ENCODE results near the gene MUC4.
"Not testable (repeated sequence)": the region's sequence is repeated elsewhere in the genome, so short reads cannot be mapped to it uniquely, and the experiment has no call there.

MUC4 gene

GRCh38 chr3:195809291-195809785 lies 2.4 kb downstream of the MUC4 start:
- DNase-seq (ENCODE audit: low spot score in 2 of 2) (no peak), ATAC-seq (no peak)
- peaks cover 5% of the 10 kb centered on the region for H3K36me3 Mint-ChIP-seq
- peak overlapping the region; percentile 23 for H3K27ac Mint-ChIP-seq
- H3K9me3 Mint-ChIP-seq, result no peaks in the 10 kb centered on the region
- H3K4me3 Mint-ChIP-seq, result no peak overlapping the region
- H3K4me1 Mint-ChIP-seq, result peaks cover 22% of the 10 kb centered on the region

DNA sequence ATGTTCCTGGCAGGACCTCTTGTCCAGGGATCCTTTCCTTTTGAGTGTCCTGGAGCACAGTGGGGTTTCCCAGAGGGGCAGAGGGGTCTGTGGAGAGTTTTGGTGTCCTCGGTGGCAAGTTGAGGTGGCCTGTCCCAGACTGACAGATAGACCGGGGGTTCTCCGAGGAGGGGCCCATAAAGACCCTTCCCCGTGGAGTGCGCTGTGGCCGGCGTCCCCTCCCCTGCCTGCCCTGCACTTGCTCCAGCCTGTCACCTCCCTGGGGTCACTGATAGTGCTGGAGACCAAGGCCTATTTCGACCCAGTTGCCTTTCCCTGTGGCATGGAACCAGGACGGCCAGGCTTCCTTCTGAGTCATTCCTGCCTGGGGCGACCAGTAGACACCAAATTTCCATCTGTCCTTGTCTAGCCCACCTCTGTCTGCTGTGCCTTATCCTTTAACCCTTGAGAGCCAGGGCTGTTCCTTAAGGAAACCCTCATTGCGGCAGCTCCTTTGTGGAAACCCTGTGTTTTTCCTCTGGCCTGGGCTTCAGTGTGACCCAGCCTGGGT lies 2.9 kb downstream of the MUC4 start:
- H3K4me1 Mint-ChIP-seq, result peaks cover 28% of the 10 kb centered on the region
- H3K36me3 Mint-ChIP-seq, result peaks cover 6% of the 10 kb centered on the region
- H3K27ac Mint-ChIP-seq, result peak overlapping the region; percentile 23

GRCh38 chr3:195807681-195808121 lies 4.0 kb downstream of the MUC4 start:
- ATAC-seq (no peak), DNase-seq (ENCODE audit: low spot score in 2 of 2) (no peak)
- Mint-ChIP-seq H3K36me3 (peaks cover 14% of the 10 kb centered on the region), H3K27ac (no peak overlapping the region), H3K9me3 (no peaks in the 10 kb centered on the region), H3K4me1 (peaks cover 39% of the 10 kb centered on the region), H3K4me3 (no peak overlapping the region)

More for the DNA sequence above, 2.9 kb downstream of the MUC4 start:
- no peak for ATAC-seq
- no peak for DNase-seq (ENCODE audit: low spot score in 2 of 2)
- no peak overlapping the region for H3K4me3 Mint-ChIP-seq
- no peaks in the 10 kb centered on the region for H3K9me3 Mint-ChIP-seq

DNA sequence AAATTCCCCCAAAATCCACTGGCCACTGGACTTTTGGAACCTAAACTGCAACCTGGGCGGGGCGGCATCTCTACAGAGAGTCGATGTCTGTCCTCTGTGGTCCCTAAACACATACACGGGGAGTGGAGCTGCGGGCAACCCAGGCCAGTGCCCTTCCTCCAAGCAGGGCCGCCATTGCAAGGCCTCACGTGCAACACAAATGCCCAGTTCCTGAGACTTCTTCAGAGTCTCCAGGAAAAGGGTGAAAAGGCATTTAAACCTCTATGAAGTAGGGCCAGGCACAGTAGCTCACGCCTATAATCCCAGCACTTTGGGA lies 4.9 kb downstream of the MUC4 start:
- ATAC-seq, result no peak
- DNase-seq (ENCODE audit: low spot score in 2 of 2), result no peak
- Mint-ChIP-seq H3K9me3 (no peaks in the 10 kb centered on the region), H3K4me3 (no peak overlapping the region), H3K4me1 (peaks cover 47% of the 10 kb centered on the region), H3K27ac (no peak overlapping the region), H3K36me3 (peaks cover 23% of the 10 kb centered on the region)

DNA sequence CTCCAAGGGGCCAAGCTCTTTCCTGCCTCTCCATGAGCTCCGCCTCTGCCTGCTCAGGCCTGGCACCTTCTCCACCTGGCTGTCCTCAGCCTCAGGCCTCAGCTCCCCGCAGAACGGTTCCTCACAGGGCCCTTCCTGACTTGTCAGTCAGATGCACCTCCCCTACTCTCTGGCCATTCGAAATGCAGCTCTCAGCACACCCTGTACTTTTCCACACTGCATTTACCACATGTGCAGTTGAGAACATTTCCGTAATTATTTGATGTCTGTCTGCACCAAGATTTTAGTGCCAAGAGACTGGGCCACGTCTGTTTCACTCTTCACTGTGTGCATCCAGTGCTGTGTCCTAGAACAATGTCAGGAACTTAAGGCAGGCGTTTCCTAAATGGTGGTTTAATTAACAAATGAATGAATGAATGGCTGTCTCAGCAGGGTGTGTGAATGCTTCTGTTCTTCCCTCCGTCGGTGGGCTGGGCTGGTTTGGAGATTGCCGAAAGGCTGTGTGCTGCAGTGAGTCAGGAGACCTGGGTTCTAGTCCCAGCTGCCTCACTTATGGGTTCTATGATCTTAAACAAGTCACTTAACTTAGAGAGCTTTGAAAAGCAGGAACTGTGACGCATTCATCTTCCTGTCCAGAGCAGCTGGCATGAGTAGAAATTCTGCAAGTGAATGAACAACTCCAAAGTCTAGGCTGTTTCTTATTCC lies 5.4 kb downstream of the MUC4 start:
- DNase-seq (ENCODE audit: low spot score in 2 of 2) (no peak), ATAC-seq (no peak)
- H3K4me1 Mint-ChIP-seq, result peaks cover 52% of the 10 kb centered on the region
- H3K27ac Mint-ChIP-seq, result no peak overlapping the region
- peaks cover 24% of the 10 kb centered on the region for H3K36me3 Mint-ChIP-seq
- no peaks in the 10 kb centered on the region for H3K9me3 Mint-ChIP-seq
- H3K4me3 Mint-ChIP-seq, result no peak overlapping the region

GRCh38 chr3:195805588-195805987 lies 6.1 kb downstream of the MUC4 start:
- DNase-seq (ENCODE audit: low spot score in 2 of 2), result not testable (repeated sequence)
- H3K27ac Mint-ChIP-seq, result peak overlapping the region; percentile 81
- peak overlapping the region; percentile 50 for H3K4me3 Mint-ChIP-seq

DNA sequence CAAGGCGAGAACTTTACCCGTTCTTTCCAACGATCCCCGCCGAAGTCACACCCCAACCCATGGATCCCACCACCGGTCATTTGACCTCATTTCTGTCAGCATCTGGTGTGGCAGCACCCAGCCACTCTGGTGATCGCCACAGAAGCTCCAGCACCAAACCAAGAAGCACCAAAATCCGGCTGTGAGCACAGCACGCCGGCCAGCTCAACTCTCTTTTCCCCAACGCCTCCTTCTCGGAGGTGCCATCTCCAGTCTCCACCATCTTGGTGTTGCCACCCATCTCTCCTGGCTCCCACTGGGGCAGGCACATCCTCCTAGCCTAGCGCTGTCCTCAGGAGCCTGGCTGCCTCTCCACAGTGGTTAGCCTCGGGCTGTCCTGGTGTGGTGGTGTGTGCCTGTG lies 6.5 kb downstream of the MUC4 start:
- no peaks in the 10 kb centered on the region for H3K9me3 Mint-ChIP-seq
- H3K4me3 Mint-ChIP-seq, result peak overlapping the region; percentile 50
- DNase-seq (ENCODE audit: low spot score in 2 of 2) (no peak), ATAC-seq (no peak)
- peaks cover 24% of the 10 kb centered on the region for H3K36me3 Mint-ChIP-seq
- peak overlapping the region; percentile 81 for H3K27ac Mint-ChIP-seq
- H3K4me1 Mint-ChIP-seq, result peaks cover 56% of the 10 kb centered on the region

More at GRCh38 chr3:195805588-195805987, 6.1 kb downstream of the MUC4 start:
- not testable (repeated sequence) for ATAC-seq, H3K9me3 Mint-ChIP-seq
- peaks cover 56% of the 10 kb centered on the region for H3K4me1 Mint-ChIP-seq
- H3K36me3 Mint-ChIP-seq, result peaks cover 24% of the 10 kb centered on the region

DNA sequence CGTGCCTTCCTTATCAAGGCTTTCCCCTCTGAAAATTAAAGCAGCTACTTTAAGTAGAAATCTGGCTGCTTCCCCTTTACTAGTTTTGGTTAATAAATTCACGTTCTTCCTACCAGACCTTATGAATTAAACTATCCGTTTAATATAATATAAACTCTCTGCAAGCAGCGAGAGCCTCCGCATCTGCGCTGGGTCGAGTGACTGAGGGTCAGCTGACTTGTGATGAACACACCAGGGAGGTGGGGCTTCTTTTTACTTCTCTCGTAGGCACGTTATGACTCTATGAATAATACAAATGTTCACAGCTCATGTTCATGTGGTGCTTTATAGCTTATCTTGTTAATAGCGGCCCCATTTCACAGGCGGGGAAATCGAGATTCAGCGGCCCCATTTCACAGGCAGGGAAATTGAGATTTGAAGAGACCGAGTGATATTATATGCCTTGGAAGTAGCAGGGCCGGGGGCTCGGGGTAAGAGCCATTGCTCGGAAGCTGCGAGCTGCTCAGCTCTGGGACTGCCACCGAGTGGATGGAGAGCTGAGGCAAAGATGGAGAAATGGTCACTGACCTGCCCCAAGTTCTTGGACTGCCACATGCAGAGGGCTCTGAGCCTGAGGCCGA lies 8.3 kb downstream of the MUC4 start:
- peak overlapping the region; percentile 62 for H3K27ac Mint-ChIP-seq
- DNase-seq (ENCODE audit: low spot score in 2 of 2), result no peak
- no peak for ATAC-seq
- no peaks in the 10 kb centered on the region for H3K9me3 Mint-ChIP-seq
- H3K36me3 Mint-ChIP-seq, result peaks cover 24% of the 10 kb centered on the region
- peak overlapping the region; percentile 50 for H3K4me3 Mint-ChIP-seq
- H3K4me1 Mint-ChIP-seq, result peaks cover 56% of the 10 kb centered on the region

- ATAC-seq, result peak; percentile 46
- no peaks in the 10 kb centered on the region for H3K9me3 Mint-ChIP-seq
- peak overlapping the region; percentile 50 for H3K4me3 Mint-ChIP-seq
- H3K27ac Mint-ChIP-seq, result peak overlapping the region; percentile 62
- peaks cover 24% of the 10 kb centered on the region for H3K36me3 Mint-ChIP-seq
- H3K4me1 Mint-ChIP-seq, result peaks cover 56% of the 10 kb centered on the region
- no peak for DNase-seq (ENCODE audit: low spot score in 2 of 2)
Observed at GRCh38 chr3:195802795-195803194, 8.9 kb downstream of the MUC4 start.

DNA sequence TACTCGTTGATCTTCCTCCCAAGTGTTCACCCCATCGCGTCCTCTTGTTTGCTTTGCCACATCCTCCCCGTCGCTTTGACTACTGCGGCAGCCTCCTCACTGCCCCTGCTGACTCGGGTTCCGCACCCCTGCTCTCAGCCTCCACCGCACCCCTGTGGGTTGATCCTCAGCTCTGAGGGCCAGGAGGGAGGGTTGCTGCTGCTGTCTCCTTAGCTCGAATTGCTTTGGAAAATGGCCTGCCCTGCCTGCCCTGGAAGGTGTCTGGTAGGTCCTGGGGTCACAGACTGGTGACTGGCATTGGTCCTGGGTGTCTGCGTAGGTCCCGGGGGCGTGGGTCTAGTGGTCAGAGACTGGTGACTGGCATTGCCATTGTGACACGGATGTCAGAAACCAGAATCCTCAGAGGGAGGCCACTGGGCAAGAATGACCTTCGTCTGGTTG lies 9.4 kb downstream of the MUC4 start:
- H3K36me3 Mint-ChIP-seq, result peaks cover 24% of the 10 kb centered on the region
- peak overlapping the region; percentile 50 for H3K4me3 Mint-ChIP-seq
- peak overlapping the region; percentile 62 for H3K27ac Mint-ChIP-seq
- H3K4me1 Mint-ChIP-seq, result peaks cover 56% of the 10 kb centered on the region
- ATAC-seq (peak; percentile 87), DNase-seq (ENCODE audit: low spot score in 2 of 2) (peak; percentile 22 to 63)
- no peaks in the 10 kb centered on the region for H3K9me3 Mint-ChIP-seq

DNA sequence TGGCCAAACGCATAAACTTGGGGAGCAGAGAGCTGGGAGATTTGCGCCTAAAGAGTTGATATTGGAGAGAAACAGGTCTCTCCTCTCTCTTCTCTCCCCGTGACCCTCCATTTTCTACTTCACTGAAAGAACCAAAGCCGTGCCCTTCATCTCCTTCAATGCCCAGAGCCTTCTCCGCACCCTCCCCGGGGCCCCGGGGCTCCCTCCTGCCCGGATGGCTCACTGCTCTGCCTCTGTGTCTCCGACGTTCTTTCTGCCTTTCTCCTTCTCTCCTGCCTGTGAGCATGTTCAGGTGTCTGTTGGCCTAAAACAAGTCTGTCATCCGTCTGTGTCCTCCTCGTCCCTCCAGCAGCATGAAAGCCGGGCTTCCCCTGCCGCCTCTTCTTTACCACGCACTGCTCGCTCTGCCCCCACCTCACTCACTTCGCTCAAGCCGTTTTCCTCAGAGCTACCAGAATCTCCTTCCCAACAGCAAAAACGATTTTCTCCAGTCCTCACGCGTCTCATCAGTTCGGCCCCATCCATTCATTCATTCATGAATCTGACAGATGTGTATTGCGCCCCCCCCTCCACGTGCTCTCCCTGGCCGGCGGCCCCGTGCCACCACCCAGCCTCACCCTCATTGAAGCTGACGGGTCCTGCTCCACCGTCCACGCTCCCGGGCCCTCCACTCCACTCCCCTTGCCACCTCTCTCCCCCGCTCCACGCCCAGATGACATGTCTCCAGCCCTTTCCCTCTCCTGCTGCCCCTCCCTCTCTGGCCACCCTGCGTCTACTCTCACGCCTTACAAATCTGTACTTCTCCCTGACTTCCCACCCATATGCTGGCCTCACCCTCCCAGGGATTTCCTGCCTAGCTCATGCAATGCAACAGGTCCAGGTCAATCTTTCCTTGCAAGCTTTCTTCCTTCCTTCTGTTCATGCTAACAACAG lies 10.2 kb downstream of the MUC4 start:
- Mint-ChIP-seq H3K4me1 (peaks cover 53% of the 10 kb centered on the region), H3K36me3 (peaks cover 24% of the 10 kb centered on the region), H3K27ac (peak overlapping the region; percentile 62), H3K9me3 (no peaks in the 10 kb centered on the region), H3K4me3 (peak overlapping the region; percentile 50)
- no peak for DNase-seq (ENCODE audit: low spot score in 2 of 2)
- ATAC-seq, result no peak

GRCh38 chr3:195800240-195800639 lies 11.5 kb downstream of the MUC4 start:
- ATAC-seq (no peak), DNase-seq (ENCODE audit: low spot score in 2 of 2) (no peak)
- Mint-ChIP-seq H3K36me3 (peaks cover 19% of the 10 kb centered on the region), H3K27ac (no peak overlapping the region), H3K4me3 (no peak overlapping the region), H3K9me3 (no peaks in the 10 kb centered on the region), H3K4me1 (peaks cover 42% of the 10 kb centered on the region)

DNA sequence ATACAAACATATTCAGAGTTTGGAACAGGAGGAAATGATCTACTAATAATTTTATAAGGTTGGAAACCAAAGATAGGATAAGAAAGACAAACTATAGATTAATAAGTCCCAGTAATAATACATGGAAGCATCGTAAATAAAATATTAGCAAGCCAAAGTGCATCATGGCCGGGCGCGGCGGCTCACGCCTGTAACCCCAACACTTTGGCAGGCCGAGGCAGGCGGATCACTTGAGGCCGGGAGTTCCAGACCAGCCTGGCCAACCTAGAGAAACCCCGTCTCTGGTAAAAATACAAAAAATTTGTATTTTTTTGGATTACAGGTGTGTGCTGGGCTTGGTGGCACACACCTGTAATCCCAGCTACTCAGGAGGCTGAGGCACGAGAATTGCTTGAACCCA lies 14.9 kb downstream of the MUC4 start:
- no peak for ATAC-seq
- DNase-seq (ENCODE audit: low spot score in 2 of 2), result no peak
- H3K4me3 Mint-ChIP-seq, result no peak overlapping the region
- peaks cover 8% of the 10 kb centered on the region for H3K4me1 Mint-ChIP-seq
- H3K27ac Mint-ChIP-seq, result no peak overlapping the region
- peaks cover 2% of the 10 kb centered on the region for H3K9me3 Mint-ChIP-seq
- peaks cover under 1% of the 10 kb centered on the region for H3K36me3 Mint-ChIP-seq

GRCh38 chr3:195794708-195795107 lies 17.0 kb downstream of the MUC4 start:
- ATAC-seq (no peak), DNase-seq (ENCODE audit: low spot score in 2 of 2) (no peak)
- Mint-ChIP-seq H3K4me3 (no peak overlapping the region), H3K9me3 (peaks cover 2% of the 10 kb centered on the region), H3K36me3 (no peaks in the 10 kb centered on the region), H3K4me1 (peaks cover 15% of the 10 kb centered on the region), H3K27ac (no peak overlapping the region)

GRCh38 chr3:195792621-195793020 lies 19.1 kb downstream of the MUC4 start:
- peaks cover 33% of the 10 kb centered on the region for H3K4me1 Mint-ChIP-seq
- not testable (repeated sequence) for H3K27ac Mint-ChIP-seq; H3K36me3 Mint-ChIP-seq; ATAC-seq; H3K9me3 Mint-ChIP-seq; H3K4me3 Mint-ChIP-seq; DNase-seq (ENCODE audit: low spot score in 2 of 2)

Data from stimulated activated effector memory CD8-positive, alpha-beta T cell treated with anti-CD3 and anti-CD28 coated beads, Interleukin-12 subunit alpha, Interleukin-12 subunit beta, amount 100 ng/mL, for 72 hours (primary cell).